Activated T-cell treated with anti-CD3 and anti-CD28 coated beads for 48 hours (primary cell): Measurements from ENCODE around the gene TTC24.

ENCODE experiments used
- DNase-seq: peaks from one replicate; pipeline ENCODE4 v3.0.0-alpha.2; 2020; ENCODE audit warnings: low read depth

TTC24 gene

DNA sequence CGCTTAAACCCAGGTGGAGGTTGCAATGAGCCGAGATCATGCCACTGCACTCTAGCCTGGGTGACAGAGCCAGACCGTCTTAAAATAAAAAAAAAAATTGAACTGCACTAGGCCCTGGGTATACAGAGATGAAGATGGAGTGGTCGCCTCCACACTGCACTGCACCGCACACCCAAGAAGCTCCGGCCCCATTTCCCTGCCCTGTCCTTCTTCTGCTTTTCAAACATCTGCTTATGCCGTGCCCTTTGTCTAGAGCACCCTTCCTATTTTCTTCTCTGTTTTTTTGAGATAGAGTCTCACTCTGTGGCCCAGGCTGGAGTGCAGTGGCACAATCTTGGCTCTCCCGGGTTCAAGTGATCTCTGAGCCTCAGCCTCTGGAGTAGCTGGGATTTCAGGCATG is 24.6 kb upstream of the TTC24 start:
- DNase-seq = no peak

DNA sequence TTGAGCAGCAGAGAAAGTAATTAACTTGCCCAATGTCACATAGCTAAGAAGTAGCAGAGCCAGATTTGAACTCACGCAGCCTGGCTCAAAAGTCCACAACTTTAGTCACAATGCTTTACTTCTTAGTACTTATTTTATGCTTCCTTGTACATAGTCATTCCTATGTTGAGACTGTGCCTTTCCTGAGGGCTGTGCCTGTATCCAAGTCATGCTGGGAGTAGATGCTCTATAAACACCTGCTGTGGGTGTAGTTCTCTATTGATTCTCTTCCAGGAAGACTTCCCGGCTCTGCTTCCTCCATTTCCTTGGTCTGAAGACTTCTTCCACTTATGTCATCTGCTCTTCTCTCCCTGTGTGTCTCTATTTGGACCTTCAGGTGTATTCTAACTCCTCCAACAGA is 23.8 kb upstream of the TTC24 start:
- DNase-seq = no peak

DNA sequence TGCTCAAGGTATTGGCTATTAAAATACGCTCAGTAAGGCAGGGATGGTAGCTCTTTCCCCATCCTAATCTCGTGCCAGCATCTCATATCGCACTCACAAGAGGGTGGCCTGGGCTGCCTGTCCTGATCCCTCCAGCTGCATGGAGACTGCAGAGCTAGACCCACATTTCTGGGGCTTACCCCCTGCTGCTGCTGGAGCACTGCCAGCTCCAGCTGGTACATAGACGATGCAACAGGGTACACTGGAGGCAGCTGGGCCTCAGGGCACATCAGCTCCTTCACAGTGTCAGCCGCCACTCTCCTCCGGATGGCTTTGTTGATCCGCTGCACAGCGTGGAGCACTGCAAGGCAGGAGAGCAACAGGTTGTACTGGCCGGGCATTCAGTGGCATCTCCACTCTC is 23.2 kb upstream of the TTC24 start:
- no peak for DNase-seq

DNA sequence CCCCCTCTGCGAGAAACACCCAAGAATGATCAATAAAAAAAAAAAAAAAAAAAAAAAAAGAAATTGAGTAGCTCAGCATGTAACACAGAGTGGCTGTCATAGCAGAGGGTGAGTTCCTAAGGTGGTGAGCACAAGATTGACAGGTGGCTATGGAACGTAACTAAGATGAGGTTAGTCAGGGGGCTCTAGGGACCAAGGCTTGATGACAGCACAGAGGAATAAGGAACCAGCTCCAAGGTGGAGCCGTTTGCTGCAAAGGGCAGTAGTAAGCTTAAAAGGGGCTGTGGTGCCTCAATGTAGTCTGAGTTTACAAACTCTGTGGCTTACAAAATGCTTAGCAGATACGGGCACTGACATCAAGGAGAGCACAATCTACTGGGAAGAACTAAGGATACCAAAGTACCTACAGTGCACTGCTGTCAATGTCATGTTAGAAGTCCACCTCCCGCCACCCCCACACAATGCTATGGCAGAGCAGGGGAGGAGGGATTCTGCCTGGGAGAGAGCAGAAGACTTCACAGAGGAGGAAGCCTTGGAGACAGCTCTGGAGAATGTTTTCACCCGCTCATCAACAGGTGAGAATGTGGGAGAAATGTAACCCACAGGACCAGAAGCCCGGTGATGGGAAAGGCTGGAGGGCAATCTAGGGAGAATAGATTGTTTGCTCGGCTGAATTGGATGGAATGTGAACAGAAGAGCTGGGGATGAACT is 20.3 kb upstream of the TTC24 start:
- DNase-seq = no peak

DNA sequence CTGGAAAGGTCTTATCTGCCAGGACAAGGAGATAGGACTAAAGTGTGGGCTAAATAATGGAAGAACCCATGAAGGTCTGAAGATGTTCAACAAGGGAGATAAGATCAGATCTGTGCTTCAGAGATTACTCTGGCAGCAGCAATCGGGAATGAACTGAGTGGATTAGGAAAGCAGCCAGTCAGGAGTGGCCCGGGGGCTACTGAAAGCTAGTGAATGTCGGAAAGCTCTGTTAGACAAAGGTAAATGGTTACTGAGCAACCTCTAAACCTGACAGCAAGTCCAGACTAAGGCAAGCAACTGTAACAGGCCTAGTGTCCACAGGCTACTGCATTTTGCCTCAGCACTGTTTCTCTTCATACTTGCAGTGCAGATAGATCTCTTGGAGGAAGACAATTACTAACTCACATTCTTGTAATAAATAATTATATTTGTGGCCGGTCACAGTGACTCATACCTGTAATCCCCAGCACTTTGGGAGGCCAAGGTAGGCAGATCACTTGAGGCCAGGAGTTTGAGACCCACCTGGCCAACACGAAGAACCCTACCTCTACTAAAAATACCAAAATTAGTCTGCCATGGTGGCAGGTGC is 19.6 kb upstream of the TTC24 start:
- no peak for DNase-seq

DNA sequence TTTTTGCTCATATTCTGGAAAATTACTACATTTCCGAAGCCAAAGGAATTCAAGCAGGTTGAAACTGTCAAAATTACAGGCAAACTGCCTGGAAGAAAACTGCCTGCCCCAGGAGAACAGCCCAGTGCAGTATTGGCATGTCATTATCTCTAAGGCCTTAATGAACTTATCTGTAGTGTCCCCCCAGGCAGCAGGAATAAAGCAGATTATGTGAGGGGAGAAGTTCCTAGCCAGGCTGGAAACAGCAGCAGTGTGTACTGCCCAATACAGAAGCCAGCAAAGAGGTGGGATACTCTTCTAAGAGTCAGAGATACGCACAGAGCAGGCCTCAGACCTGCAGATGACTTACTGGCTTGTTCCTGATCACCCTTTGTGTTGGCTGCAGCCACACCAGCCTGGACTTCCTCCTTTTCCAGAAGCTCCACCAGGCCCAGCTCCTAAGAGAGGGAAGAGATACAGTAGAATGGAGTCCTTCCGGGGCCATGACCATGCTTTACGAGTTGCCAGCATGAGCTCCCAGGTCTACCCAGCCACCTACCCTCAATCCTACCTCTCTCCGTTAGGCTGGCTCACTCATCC is 18.8 kb upstream of the TTC24 start:
- DNase-seq = no peak

DNA sequence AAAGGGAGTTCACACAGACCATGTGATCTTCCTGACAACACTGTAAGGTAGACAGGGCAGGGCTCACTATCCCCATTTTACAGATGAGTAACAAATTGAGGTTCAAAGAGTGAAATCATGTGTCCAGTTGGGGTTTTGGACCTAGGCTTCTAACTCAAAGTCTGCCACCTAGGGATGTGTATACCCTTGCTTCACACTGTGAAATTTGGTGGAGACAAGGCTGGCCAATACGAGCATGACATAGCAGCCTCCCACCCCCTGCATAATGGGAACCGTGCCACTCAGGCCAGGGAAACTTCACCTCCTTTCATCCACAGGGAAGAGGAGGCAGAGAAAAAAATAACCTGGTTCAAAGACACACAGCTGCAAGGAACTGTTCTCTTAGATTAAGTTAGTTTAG is 14.0 kb upstream of the TTC24 start:
- no peak for DNase-seq

DNA sequence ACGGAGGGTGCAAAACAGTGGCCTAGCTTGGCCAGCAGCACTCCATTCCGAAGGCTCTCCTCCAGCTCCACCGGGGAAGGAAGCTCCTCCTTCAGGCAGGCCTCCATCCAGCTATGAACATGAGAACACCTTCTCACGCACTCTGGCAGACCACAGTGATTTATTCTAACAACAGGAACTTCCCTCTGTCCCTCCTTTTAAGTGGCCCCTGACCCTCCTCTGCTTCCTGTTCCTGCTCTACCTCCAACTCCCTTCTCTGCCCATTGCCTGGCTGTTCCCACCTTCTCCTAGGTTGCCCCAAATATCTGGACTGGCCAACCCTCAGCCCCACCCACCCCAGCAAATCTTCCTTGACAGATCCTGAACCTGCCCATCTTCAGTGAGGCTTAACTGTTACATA is 13.1 kb upstream of the TTC24 start:
- DNase-seq = no peak

DNA sequence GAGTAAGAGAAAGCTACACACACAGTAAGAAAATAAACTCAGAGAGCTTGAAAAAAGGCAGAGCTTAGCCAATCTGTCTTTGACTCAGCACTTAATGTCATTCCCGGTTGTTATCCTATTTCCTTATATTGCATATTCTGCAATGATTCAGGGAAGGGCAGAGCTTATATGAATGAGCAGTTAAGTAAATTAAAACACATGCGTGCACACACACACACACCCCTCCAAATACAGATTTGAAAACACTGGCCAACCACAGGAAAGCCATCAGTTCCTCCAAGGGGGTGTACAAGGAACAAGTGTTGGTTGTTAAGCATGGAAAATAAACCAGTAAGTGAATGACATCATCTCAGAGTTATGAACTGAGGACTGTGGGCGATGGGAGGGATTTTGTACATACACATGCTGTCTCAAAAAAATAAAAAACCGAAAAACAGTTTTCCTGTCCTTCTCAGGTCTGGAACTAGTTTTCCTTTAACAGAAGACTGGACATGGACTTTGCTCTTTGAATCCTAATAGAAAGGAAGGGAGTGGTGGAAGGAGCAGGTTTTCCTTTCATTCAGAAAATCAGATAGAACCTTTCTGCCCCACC is 8.2 kb upstream of the TTC24 start:
- no peak for DNase-seq

DNA sequence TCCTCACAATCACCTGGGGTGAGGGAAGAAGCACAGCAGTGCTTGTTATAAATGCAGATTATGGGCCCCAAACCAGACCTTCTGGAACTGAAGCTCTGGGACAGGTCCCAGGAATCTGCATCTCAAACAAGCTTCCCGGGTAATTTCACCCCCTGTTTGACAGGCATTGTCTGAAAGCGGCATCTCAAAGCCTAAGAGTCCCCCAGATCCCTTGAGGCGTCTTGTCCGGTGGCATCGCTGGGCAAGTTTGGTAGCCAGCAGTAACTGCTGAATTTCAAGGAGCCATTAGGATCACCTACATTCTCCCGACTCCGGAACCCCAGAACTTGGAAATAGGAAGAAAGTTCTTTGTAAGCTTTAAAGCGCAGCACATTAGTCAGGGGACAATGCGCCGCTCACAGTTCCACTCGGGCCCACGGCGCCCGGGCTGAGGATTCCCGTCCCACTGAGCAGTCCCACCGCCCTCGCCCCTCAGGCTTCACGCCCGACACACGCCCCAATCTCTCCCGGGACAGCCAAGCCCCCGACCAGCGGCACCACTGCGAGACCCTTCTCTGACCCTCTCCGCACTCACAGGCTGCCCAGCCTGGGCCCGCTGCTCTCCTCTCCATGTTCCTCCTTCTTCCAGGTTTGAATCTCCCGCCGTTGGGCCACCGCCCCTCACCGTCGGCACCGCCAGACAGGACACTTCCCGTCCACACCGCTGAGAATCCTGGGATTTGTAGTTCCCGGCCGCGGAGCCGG is 7.4 kb upstream of the TTC24 start, which contains the start of gene IQGAP3:
TSS of gene IQGAP3 (minus strand) at position 647 of the 744 bp plus-strand sequence. CDS start at position 611, 36 bp downstream.
- DNase-seq = peak; percentile 71

DNA sequence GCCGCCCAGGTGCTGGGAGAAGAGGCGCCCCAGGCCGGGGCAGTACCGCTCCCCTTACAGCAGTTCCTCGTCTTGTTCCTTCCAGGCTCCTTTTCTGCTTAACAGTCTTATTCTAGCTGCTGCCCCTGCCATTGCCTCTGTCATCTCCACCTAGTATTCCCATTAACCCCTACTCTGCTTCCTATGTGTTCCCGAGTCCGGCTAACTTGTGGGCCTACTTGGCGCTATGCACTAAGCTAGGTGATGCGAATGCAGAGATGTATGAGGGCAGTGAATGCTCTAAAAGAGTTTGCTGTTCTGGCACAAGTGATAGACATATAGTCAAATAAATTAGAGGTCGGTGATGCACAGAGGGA is 6.9 kb upstream of the TTC24 start:
- no peak for DNase-seq

DNA sequence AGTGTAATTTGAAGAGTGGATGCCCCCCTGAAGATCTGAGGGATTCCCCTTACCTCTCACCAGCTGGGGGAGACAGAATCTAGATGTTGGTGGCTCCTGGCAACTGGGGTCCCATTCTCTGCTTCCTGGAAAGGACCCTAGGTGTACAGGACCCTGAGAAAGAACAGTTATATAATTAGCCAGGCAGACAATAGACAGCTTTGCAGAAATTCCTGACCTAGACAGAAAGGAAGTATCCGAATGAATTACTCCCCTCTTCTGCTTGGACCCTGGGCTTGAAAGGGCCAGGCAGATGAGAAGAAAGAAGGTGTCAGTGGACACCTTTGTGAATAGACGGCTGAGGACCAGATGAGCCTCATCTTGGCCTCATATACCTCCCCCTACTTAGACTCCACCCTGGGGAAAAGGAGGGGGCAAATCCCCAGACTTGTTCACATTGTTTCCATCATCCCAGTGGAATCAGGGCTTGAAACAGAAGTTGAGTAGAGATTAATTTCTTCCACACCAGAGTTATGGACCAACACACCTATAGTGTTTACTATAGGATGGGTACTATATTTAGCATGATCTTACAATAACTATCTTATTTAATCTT is 5.4 kb upstream of the TTC24 start:
- no peak for DNase-seq

DNA sequence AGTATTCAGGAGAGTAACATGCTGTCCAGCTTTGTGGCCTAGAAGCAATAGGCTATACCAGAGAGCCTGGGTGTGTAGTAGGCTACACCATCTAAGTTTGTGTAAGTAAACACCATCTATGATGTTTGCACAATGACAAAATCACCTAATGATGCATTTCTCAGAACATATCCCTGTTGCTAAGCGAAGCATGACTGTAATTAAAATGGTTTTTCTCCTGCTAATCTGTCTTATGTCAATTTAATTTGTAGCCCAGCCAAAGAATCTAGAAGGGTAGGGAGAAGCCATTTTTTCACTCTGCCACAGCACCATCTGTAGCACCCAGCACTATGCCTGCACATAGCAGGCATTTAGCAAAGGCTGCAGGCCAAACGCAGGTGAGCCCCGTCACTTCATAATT is 2.0 kb upstream of the TTC24 start:
- DNase-seq = no peak

DNA sequence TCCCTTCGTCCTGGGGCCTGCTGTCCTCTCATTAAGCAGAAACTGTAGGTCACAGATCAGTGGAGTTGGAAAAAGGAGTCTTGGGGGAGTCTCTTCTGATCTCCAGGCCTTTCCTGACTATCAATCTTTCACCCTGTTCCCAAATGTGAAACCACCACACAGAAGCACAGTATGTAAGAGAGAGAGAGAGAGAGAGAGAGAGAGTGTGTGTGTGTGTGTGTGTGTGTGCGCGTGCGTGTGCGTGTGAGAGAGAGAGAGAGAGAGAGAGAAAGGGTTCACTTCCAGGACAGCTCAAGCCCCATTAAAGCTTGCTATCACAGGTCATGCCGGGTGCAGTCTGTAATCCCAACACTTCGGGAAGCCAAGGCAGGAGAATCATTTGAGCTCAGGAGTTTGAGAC is 1.5 kb upstream of the TTC24 start:
- no peak for DNase-seq

DNA sequence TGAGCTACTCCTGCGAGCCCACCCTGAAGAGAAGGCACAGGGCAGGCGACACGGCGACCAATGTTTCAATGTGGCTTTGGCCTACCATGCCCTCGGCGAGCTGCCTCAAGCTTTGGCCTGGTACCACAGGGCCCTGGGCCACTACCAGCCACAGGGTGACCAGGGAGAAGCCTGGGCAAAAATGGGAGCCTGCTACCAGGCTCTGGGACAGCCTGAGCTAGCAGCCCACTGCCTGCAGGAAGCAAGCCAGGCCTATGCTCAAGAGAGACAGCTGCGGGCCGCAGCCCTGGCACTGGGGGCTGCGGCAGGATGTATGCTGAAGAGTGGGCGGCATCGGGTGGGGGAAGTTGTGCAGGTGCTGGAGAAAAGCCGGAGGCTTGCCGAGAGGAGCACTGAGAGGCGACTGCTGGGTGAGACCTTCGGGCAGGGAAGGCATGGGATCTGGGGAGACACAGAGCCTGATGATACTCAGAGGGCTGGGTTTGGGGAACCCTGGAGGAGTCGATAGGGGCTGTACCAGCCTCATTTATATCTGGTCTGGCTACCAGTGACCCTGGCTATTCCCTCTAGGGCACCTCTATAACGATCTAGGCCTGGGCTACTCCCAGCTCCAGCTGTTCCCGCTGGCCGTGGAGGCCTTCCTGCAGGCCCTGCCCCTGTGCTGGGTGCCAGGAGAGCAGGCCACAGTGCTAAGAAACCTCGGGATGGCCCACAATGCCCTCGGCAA is 2.3 kb downstream of the TTC24 start:
- DNase-seq = peak; percentile 40

DNA sequence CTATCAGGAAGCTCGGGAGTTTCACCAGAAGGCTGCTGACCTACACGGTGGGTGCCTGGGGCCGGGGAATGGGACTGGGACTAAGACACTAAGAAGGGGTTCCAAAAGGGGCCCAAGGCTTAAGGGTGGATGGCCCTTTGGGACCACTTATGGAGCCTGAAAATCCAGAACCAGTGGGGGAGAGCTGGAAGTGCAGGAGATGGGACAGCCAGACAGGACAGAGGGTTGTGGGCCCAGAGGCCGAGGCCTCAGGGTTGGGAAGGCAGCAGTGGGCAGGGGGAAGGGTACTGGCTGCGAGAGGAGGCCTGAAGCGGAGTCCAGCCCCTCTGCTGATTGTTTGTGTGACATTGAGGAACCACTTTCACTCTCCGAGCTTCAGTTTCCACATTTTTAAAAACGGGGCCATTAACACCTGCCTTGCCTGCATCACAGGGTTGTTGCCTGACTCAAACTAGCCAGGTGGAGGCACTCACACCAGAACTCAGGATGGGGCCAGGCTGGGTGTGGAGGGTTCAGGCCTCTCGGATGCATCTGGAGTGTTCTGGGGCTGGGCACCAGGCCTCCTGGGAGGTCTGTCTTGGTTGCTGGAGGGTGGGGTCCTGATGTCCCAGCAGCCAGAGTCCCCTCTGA is 3.0 kb downstream of the TTC24 start:
- no peak for DNase-seq

DNA sequence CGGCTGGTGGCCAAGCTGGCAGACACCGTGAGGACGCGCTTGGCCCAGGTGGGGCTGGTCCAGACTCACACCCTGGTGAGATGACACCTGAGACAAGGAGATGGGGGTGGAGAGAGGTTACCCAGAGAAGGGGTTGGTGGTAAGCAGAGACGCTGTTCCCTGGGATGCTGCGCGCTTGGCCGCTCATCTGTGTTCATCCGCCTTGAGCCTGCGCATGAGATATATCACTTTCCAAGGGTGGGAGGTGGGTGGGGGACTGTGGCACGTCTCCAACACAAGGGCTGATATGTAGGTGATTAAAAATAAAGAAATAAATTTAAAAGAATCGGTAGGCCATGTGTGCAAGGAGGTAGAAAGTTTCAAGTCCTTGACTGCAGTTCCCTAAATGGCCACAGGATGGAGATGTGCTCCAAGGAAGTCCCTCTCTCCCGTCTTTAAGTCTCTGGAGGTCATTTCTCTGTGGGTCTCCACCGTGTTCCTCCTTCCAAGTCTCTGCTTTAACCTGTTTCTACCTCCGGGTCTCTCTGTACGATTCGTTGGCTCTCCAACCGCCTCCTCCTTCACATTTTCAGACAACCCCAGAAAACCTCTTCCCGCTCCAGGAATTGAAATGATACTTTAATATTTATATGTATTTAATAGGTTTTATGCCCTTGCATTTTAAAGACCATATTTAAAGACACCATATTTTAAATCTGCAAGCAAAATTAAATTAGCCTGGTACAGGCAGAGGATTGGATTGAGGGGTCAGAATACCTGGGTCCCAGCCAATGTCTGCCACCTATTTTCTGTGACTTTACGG is 4.5 kb downstream of the TTC24 start:
- peak; percentile 61 for DNase-seq

DNA sequence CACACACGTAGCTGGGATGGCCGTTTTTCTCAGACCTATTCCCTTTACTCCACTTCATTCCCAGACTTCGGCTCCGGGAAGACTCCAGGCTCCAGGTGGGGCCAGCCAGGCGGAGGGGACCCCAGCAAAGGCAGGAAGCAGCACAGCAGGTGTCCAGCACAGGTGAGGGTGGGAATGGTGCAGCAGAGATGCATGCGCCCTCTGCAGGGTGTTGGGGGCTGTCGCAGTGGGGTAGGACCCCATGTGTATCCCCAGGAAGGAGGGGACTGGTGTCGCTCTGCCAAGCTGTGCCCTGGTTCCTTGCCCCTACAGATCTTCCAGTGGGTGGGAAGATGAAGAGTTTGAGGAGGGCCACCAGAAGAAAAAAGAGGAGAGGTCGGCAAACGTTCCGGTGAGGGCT is 5.3 kb downstream of the TTC24 start:
- no peak for DNase-seq

DNA sequence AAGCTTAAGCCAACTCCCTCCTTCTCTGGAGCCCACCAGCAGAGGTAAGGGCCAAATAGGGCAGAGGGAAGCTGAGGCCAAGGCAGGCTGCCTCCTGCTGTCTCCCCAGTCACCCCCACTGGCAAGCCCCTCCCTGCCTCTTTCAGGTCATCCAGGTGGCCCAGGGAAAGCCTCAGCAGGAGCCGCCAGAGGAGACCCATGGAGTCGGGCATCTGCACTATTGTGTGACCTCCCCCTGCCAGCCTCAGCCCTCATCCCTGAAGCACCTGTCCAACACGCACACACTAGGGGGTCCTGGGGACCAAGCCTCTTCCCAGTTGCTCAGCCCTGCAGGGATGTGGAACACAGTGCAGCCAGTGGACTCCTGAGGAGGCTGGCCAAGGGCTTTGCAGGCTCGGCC is 6.8 kb downstream of the TTC24 start:
- DNase-seq = no peak

DNA sequence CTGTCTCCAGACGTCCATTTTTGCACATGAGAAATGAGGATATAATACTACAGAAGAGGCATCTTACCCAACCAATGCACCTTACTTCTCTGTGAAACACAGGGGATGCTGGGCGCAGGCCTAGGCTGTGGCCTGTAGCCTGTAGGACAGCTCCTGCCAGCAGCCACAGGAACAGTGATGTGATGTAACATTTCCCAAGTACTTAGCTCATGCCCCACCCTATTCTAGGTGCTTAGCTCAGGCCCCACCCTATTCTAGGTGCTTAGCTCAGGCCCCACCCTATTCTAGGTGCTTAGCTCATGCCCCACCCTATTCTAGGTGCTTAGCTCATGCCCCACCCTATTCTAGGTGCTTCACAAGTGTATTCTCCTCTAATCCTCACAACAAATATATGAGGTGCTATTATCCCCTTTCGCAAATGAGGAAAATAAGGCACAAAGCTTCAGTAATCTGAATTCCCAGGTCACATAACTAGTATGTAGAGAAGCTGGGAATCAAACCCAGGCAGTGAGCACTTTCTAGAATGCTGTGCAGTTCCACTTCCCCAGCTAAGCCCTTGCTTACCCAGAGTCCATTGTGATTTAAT is 7.5 kb downstream of the TTC24 start:
- no peak for DNase-seq
